ENCODE results near the gene URI1.

GRCh38 chr19:29936409-29936808 lies 5.6 kb upstream of the URI1 start:
- TF ChIP-seq CTCF (conservative IDR thresholded peaks at IDR 0.05; ENCODE audit: low read depth, low read length), result no peak
- no peak for TF ChIP-seq EZH2phosphoT487 (IDR thresholded peaks at IDR 0.05; ENCODE audit: borderline replicate concordance, low read length)
